HepG2 (cell line): ENCODE data around the gene NOL4L. TPM values are rescaled to one million over a fixed set of nuclear protein-coding genes. Genes with fewer than 3 reads are reported as not detected.

ENCODE experiments used
- ASH2L ChIP-seq: fragments of 300-600, 200-600 bp; sonication (generic); IDR thresholded peaks from 2 replicates; pipeline ENCODE4 v1.7.0; 2017; ENCODE audit warnings: low read depth, mild to moderate bottlenecking, moderate library complexity, mixed read lengths, low read length; ENCODE audit not compliant: insufficient read length
- ATF1 ChIP-seq: IDR thresholded peaks from 2 replicates; pipeline ENCODE4 v1.6.1; 2016; ENCODE audit warnings: mild to moderate bottlenecking, control low read depth
- ATF6 ChIP-seq: sonication (generic); formaldehyde crosslinking; conservative IDR thresholded peaks from 2 replicates; pipeline ENCODE4 v1.4.0; 2020; ENCODE audit warnings: missing genetic modification reagents
- CHD2 ChIP-seq: IDR thresholded peaks from 2 replicates; pipeline ENCODE4 v1.6.1; 2011; ENCODE audit warnings: low read depth, low read length, improper control_type of control experiment
- DNMT1 ChIP-seq: sonication (generic); formaldehyde crosslinking; IDR thresholded peaks from 2 replicates; pipeline ENCODE4 v1.5.1; 2020; ENCODE audit warnings: mild to moderate bottlenecking, missing genetic modification reagents
- GABPA ChIP-seq, 2 experiments: IDR thresholded peaks; 2 replicates each; pipeline ENCODE4 v1.6.1; 2011 to 2016; ENCODE audit warnings: low read depth in 2 of 2, low read length in 1 of 2, missing biosample characterization in 1 of 2, missing genetic modification characterization in 1 of 2
- IRF9 ChIP-seq: sonication (generic); formaldehyde crosslinking; IDR thresholded peaks from 2 replicates; pipeline ENCODE4 v1.8.0; 2022; ENCODE audit warnings: missing genetic modification reagents, mild to moderate bottlenecking, borderline replicate concordance
- KLF6 ChIP-seq: IDR thresholded peaks from 2 replicates; pipeline ENCODE4 v1.8.0; 2016; ENCODE audit warnings: missing biosample characterization, missing genetic modification reagents
- SAFB2 ChIP-seq: sonication (generic); formaldehyde crosslinking; IDR thresholded peaks from 2 replicates; pipeline ENCODE4 v1.5.1; 2020; ENCODE audit warnings: missing genetic modification reagents, low read depth, mild to moderate bottlenecking, borderline replicate concordance
- SIX1 ChIP-seq: sonication (generic); formaldehyde crosslinking; IDR thresholded peaks from 2 replicates; pipeline ENCODE4 v1.4.0; 2020; ENCODE audit warnings: missing genetic modification reagents, borderline replicate concordance
- SRY ChIP-seq: sonication (generic); formaldehyde crosslinking; IDR thresholded peaks from 2 replicates; pipeline ENCODE4 v1.8.0; 2022; ENCODE audit warnings: mild to moderate bottlenecking, missing genetic modification reagents
- STAT6 ChIP-seq: sonication (generic); formaldehyde crosslinking; IDR thresholded peaks from 2 replicates; pipeline ENCODE4 v1.4.0; 2020; ENCODE audit warnings: missing genetic modification reagents, mild to moderate bottlenecking, borderline replicate concordance
- ZBTB7B ChIP-seq: sonication (generic); formaldehyde crosslinking; IDR thresholded peaks from 2 replicates; pipeline ENCODE4 v1.4.0; 2020; ENCODE audit warnings: missing genetic modification reagents
- ZFP1 ChIP-seq: IDR thresholded peaks from 2 replicates; pipeline ENCODE4 v1.6.1; 2016
- ZNF3 ChIP-seq: IDR thresholded peaks from 2 replicates; pipeline ENCODE4 v1.7.0; 2017; ENCODE audit warnings: inconsistent platforms
- ZNF317 ChIP-seq: sonication (generic); formaldehyde crosslinking; IDR thresholded peaks from 2 replicates; pipeline ENCODE4 v1.5.0; 2020; ENCODE audit warnings: mild to moderate bottlenecking, missing genetic modification reagents
- ZNF354B ChIP-seq: sonication (generic); formaldehyde crosslinking; IDR thresholded peaks from 2 replicates; pipeline ENCODE4 v1.8.0; 2022; ENCODE audit warnings: mild to moderate bottlenecking, missing genetic modification reagents
- ZNF431 ChIP-seq: sonication (generic); formaldehyde crosslinking; IDR thresholded peaks from 2 replicates; pipeline ENCODE4 v1.9.0; 2022; ENCODE audit warnings: missing genetic modification reagents, low read depth, mild to moderate bottlenecking, borderline replicate concordance
- ZNF530 ChIP-seq: sonication (generic); formaldehyde crosslinking; IDR thresholded peaks from 2 replicates; pipeline ENCODE4 v1.5.0; 2020; ENCODE audit warnings: low read depth, mild to moderate bottlenecking, missing genetic modification reagents
- ZNF556 ChIP-seq: sonication (generic); formaldehyde crosslinking; IDR thresholded peaks from 2 replicates; pipeline ENCODE4 v1.4.0; 2020; ENCODE audit warnings: mild to moderate bottlenecking, missing genetic modification reagents, borderline replicate concordance
- ZNF616 ChIP-seq: sonication (generic); formaldehyde crosslinking; IDR thresholded peaks from 2 replicates; pipeline ENCODE4 v1.5.0; 2020; ENCODE audit warnings: low read depth, mild to moderate bottlenecking, missing genetic modification reagents
- ZSCAN9 ChIP-seq: IDR thresholded peaks from 2 replicates; pipeline ENCODE4 v1.6.1; 2016; ENCODE audit warnings: borderline replicate concordance
- polyA plus RNA-seq, 8 experiments: library from polyadenylated mRNA; depleted of rRNA in 3 of 8; stranded (reverse) in 7 of 8; unstranded in 1 of 8; fragments of >200 nt; fragmentation: Illumina TruSeq in 4 of 8; extraction: Trizol in 4 of 8; gene quantifications; 2 replicates each; pipeline versions ENCODE4 v1.2.1 to v1.2.3, GENCODE V29; 2011 to 2016; ENCODE audit warnings: low read depth in 4 of 8, missing spikeins in 1 of 8, mixed read lengths in 1 of 8; ENCODE audit not compliant: insufficient read depth in 1 of 8
- total RNA-seq, 5 experiments: library from RNA; depleted of rRNA; stranded (reverse); fragments of >200 nt; fragmentation: Illumina TruSeq; extraction: Trizol; gene quantifications; 2 replicates each; pipeline ENCODE4 v1.2.3, GENCODE V29; 2016; ENCODE audit warnings: low read depth in 1 of 5

Gene NOL4L
- total and polyA plus RNA-seq, 2 of the 13 experiments (the other 11 are each of a cell fraction or from before 2014, with no cell fraction given), result 16.6 to 35.4 TPM

GRCh38 chr20:32537657-32538525 lies 47.2 kb downstream of the NOL4L start (continued):
- no peak for TF ChIP-seq STAT6 (CRISPR knock-in tag)
- no peak; the same call in 1 of the 2 replicates for TF ChIP-seq ZNF317 (CRISPR knock-in tag)
- no peak for TF ChIP-seq IRF9 (CRISPR knock-in tag)
- TF ChIP-seq CHD2, result no peak
- no peak for TF ChIP-seq ZNF354B (CRISPR knock-in tag)
- TF ChIP-seq SRY, result no peak
- TF ChIP-seq ATF6 (CRISPR knock-in tag), result no peak
- peak; percentile 53; the same call in 1 of the 2 replicates for TF ChIP-seq SIX1 (CRISPR knock-in tag)
- no peak for TF ChIP-seq ATF1 (CRISPR knock-in tag)
- 0 out of 2 replicates have a peak, but pooled peaks have one; percentile 4 for TF ChIP-seq ZNF556 (CRISPR knock-in tag)
- no peak for TF ChIP-seq ZNF431 (CRISPR knock-in tag)
- TF ChIP-seq ASH2L, result no peak
- TF ChIP-seq KLF6 (CRISPR knock-in tag), result no peak
- no peak for TF ChIP-seq ZNF616 (CRISPR knock-in tag)
- TF ChIP-seq ZFP1, result no peak
- no peak for TF ChIP-seq ZNF530 (CRISPR knock-in tag)
- no peak for TF ChIP-seq GABPA (IDR thresholded peaks at IDR 0.05; ENCODE audit: low read depth, low read length)
- no peak for TF ChIP-seq GABPA (CRISPR knock-in tag; IDR thresholded peaks at IDR 0.05; ENCODE audit: low read depth)
- TF ChIP-seq ZSCAN9, result no peak
- no peak; the same call in 1 of the 2 replicates for TF ChIP-seq SAFB2
- TF ChIP-seq ZNF3 (CRISPR knock-in tag), result no peak
- TF ChIP-seq DNMT1 (CRISPR knock-in tag), result peak; percentile 79; the same call in 1 of the 2 replicates
- no peak for TF ChIP-seq ZBTB7B
